Measurements from ENCODE around the gene RSPO4.

The RSPO4 gene

GRCh38 chr20:910132-910869, 91.8 kb downstream of the RSPO4 start:
- DNase-seq (ENCODE audit: low read depth, low spot score), result no peak

- DNase-seq (ENCODE audit: low read depth, low spot score), result no peak
These were observed 92.5 kb downstream of the RSPO4 start for GRCh38 chr20:909641-910040.

All from astrocyte of the hippocampus (primary cell).